ENCODE measurements around the gene SFXN3.

DNA sequence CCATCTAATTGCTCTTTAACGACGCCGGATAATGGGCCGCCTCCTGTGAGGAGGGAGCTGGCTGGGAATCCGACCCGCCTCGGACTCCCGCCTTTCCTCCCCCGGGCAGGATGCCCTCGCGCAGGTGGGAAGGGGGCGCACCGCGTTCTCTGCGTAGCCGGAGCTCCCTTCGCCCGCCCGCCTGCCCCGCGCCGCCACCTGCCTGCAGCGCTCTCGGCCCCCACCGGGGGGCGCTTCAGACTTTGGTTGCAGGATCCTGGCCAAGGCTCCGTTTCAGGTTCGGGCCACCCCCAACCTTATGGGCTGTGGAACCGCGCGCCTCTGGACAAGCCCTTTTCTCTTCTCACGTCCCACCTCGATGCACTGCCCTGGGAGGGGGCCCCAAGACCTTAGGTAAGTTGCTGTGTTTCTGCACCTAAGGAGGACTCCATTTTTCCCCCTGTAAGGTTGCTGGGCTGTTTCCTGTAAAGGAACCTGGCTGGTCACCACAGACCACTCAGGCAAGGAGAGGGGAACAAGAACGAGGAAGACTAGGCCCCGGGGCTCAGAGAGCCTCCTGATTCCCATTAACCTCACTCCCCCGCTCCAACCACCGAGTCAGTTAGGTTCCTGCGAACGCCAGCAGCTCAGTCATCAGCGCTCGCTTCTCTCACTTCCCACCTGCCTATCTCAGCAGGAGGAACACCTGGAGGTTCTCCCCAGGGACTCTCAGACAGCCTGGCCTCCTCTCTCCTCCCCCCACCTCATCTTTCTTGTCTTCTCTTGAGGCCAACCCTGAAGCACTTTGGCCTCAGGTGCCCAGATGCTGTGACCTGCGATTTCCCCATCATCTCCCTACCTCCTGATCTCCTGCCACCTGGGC is 19.4 kb downstream of the SFXN3 start:
- no peak for TF ChIP-seq POLR2A (IDR thresholded peaks at IDR 0.05)
- TF ChIP-seq EP300 (IDR thresholded peaks at IDR 0.05; ENCODE audit: low read depth) = no peak
